K562 (cell line): ENCODE measurements around the gene FASN. TPM values are rescaled to one million over a fixed set of nuclear protein-coding genes. Genes with fewer than 3 reads are reported as not detected.

Experiments
- CBX8 ChIP-seq: fragments of 200-600 bp; sonication (generic); IDR thresholded peaks from 2 replicates; pipeline ENCODE4 v1.6.1; 2012; ENCODE audit warnings: borderline replicate concordance, mixed run types, low read depth, mild to moderate bottlenecking, moderate library complexity, mixed read lengths, low read length, control low read depth, inconsistent platforms; ENCODE audit not compliant: poor library complexity, severe bottlenecking; ENCODE audit errors: extremely low read depth
- CREB1 ChIP-seq, 2 experiments: sonication (generic) in 1 of 2; formaldehyde crosslinking in 1 of 2; IDR thresholded peaks; 2 replicates each; pipeline versions ENCODE4 v1.6.1 to v1.8.0; 2012 to 2022; ENCODE audit warnings: inconsistent platforms in 1 of 2, mild to moderate bottlenecking in 1 of 2, missing genetic modification reagents in 1 of 2, moderate library complexity in 1 of 2
- ELF1 ChIP-seq: fragments of 200-800 bp; sonication (Bioruptor generic); IDR thresholded peaks from 2 replicates; pipeline ENCODE4 v1.6.1; 2016; ENCODE audit warnings: missing genetic modification characterization, missing compliant biosample characterization
- FOXK1 ChIP-seq: sonication (generic); formaldehyde crosslinking; IDR thresholded peaks from 2 replicates; pipeline ENCODE4 v1.8.0; 2022; ENCODE audit warnings: missing genetic modification reagents, mild to moderate bottlenecking, borderline replicate concordance
- HMGN3 ChIP-seq: IDR thresholded peaks from 2 replicates; pipeline ENCODE4 v1.6.1; 2011; ENCODE audit warnings: borderline replicate concordance, low read depth, mild to moderate bottlenecking, mixed read lengths, low read length; ENCODE audit not compliant: insufficient read length; ENCODE audit errors: extremely low read depth
- MYC ChIP-seq, 2 experiments: fragments of 250-450 bp in 1 of 2; sonication (Bioruptor Pico) in 1 of 2; IDR thresholded peaks; 2 replicates each; pipeline versions ENCODE4 v1.5.1 to v1.6.1; 2012 to 2021; ENCODE audit warnings: low read depth in 2 of 2, borderline replicate concordance in 1 of 2, improper control_type of control experiment in 1 of 2, low read length in 1 of 2, mild to moderate bottlenecking in 1 of 2, moderate library complexity in 1 of 2
- NFATC3 ChIP-seq: fragments of 450-650 bp; IDR thresholded peaks from 2 replicates; pipeline ENCODE4 v1.6.1; 2017; ENCODE audit warnings: mild to moderate bottlenecking
- NR2C2 ChIP-seq, 2 experiments: fragments of 200-800 bp in 1 of 2; sonication (Bioruptor generic) in 1 of 2; sonication (generic) in 1 of 2; formaldehyde crosslinking in 1 of 2; IDR thresholded peaks; 2 replicates each; pipeline versions ENCODE4 v1.6.1 to v1.8.0; 2016 to 2022; ENCODE audit warnings: mild to moderate bottlenecking in 1 of 2, missing compliant biosample characterization in 1 of 2, missing genetic modification characterization in 1 of 2, missing genetic modification reagents in 1 of 2
- POLR2G ChIP-seq: fragments of 200-400 bp; formaldehyde crosslinking; IDR thresholded peaks from 2 replicates; pipeline ENCODE4 v1.6.1; 2017; ENCODE audit warnings: low read depth, mild to moderate bottlenecking, antibody characterized with exemption, low read length, moderate library complexity
- RBBP5 ChIP-seq: fragments of 200-600 bp; sonication (generic); IDR thresholded peaks from 2 replicates; pipeline ENCODE4 v1.6.1; 2012; ENCODE audit warnings: borderline replicate concordance, mild to moderate bottlenecking, low read length, control low read depth, inconsistent platforms; ENCODE audit not compliant: insufficient read depth, poor library complexity, severe bottlenecking
- SRSF7 ChIP-seq: fragments of 200-400 bp; formaldehyde crosslinking; optimal IDR thresholded peaks from 2 replicates; pipeline ENCODE3; 2017; ENCODE audit warnings: mild to moderate bottlenecking, low read depth, low read length
- ZNF12 ChIP-seq: sonication (generic); formaldehyde crosslinking; IDR thresholded peaks from 2 replicates; pipeline ENCODE4 v1.4.0; 2020; ENCODE audit warnings: mild to moderate bottlenecking, missing genetic modification reagents
- ZNF766 ChIP-seq: fragments of 200-800 bp; sonication (Bioruptor generic); conservative IDR thresholded peaks from 2 replicates; pipeline ENCODE4 v1.6.1; 2016; ENCODE audit warnings: missing genetic modification characterization, missing compliant biosample characterization
- polyA plus RNA-seq, 8 experiments: library from polyadenylated mRNA; depleted of rRNA in 4 of 8; stranded (reverse) in 5 of 8; unstranded in 3 of 8; fragments of >200 nt; fragmentation: Nextera tagmentation in 2 of 8; fragmentation: Illumina TruSeq in 1 of 8; extraction: Ambion mirVana in 2 of 8; extraction: Trizol in 1 of 8; gene quantifications; 2 replicates each; pipeline versions ENCODE4 v1.2.1 to v1.2.3, GENCODE V29; 2011 to 2014; ENCODE audit warnings: inconsistent platforms in 1 of 8, missing spikeins in 1 of 8
- total RNA-seq, 7 experiments: library from RNA; depleted of rRNA in 6 of 7; stranded (reverse); fragments of >200 nt in 6 of 7; fragmentation: Illumina TruSeq in 2 of 7; extraction: Trizol in 2 of 7; gene quantifications; 2 replicates each; pipeline versions ENCODE4 v1.2.1 to v1.2.3, GENCODE V29; 2011 to 2021; ENCODE audit warnings: low replicate concordance in 1 of 7
- TF ChIP-seq, protein P1 (sequence below), 2 experiments: IDR thresholded peaks; 2 replicates each; pipeline ENCODE4 v1.6.1; 2011; ENCODE audit warnings: borderline replicate concordance in 1 of 2, control low read depth in 1 of 2, low read depth in 1 of 2, low read length in 1 of 2, mild to moderate bottlenecking in 1 of 2, mixed read lengths in 1 of 2, moderate library complexity in 1 of 2; ENCODE audit not compliant: insufficient read depth in 1 of 2, insufficient read length in 1 of 2, poor library complexity in 1 of 2, severe bottlenecking in 1 of 2; ENCODE audit errors: extremely low read depth in 1 of 2
- TF ChIP-seq, protein P2 (sequence below): fragments of 450-650 bp; formaldehyde crosslinking; IDR thresholded peaks from 2 replicates; pipeline ENCODE4 v1.4.0; 2022; ENCODE audit warnings: missing genetic modification characterization
- TF ChIP-seq, protein P3 (sequence below): sonication (generic); formaldehyde crosslinking; IDR thresholded peaks from 2 replicates; pipeline ENCODE4 v1.8.0; 2022; ENCODE audit warnings: mild to moderate bottlenecking, missing genetic modification reagents

Gene FASN
- total and polyA plus RNA-seq, 9 of the 15 experiments (the other 6 are each of a cell fraction or from before 2014, with no cell fraction given): 0.15 to 663 (median 49.9) TPM

DNA sequence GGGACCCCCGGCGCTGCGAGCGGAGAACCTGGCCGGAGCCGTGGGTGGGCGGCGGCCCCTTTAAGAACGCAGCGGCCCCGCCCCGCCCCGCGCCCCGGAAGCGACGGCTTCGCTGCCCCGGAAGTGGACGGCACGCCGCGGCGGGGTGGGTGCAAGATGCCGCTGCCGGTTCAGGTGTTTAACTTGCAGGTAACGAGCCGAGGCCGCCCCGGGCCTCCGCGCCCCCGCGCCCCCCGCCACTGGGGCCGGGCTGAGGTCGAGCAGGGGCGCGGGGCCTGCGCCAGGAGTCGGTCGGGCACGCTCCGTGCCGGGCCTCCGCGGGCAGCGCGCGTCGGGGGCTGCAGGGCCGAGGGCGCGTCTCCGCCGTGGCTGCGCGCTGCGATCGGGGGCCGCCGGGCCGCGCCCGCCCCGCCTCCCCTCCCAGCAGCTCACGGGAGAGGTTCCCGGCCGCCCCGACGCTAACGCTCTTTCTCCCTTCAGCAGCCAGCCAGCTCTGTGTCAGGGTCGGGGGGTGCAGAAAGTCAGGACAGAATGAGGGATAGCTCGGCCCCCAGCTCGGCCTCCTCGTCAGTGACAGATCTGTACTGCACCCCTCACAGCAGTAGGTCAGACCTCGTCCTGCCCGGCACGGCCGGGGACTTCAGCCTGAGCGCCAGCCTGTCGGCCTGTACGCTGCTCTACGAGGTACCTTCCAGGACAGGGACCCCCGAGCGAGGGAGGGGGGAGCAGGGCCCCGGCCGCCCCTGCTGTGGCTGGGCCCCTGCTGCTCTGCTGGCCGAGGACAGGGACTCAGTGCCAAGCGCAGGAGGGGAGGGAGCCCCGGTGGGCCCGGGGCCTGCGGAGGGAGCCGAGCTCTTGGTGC lies 46.0 kb downstream of the FASN start, which contains the start of the genes GPS1 and RFNG (continued):
- TF ChIP-seq, protein P1, sequence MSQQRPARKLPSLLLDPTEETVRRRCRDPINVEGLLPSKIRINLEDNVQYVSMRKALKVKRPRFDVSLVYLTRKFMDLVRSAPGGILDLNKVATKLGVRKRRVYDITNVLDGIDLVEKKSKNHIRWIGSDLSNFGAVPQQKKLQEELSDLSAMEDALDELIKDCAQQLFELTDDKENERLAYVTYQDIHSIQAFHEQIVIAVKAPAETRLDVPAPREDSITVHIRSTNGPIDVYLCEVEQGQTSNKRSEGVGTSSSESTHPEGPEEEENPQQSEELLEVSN (IDR thresholded peaks at IDR 0.05; ENCODE audit: borderline replicate concordance in 1 of 2, extremely low read depth in 1 of 2, insufficient read depth in 1 of 2, insufficient read length in 1 of 2, low read depth in 1 of 2, low read length in 1 of 2, poor library complexity in 1 of 2, severe bottlenecking in 1 of 2): peak in 1 of 2 experiments; percentile 3
- TF ChIP-seq NFATC3: no peak
- TF ChIP-seq CREB1 (IDR thresholded peaks at IDR 0.05): peak; percentile 40; the same call in 1 of the 2 replicates
- TF ChIP-seq CREB1 (CRISPR knock-in tag; IDR thresholded peaks at IDR 0.05): no peak
- TF ChIP-seq, protein P2, sequence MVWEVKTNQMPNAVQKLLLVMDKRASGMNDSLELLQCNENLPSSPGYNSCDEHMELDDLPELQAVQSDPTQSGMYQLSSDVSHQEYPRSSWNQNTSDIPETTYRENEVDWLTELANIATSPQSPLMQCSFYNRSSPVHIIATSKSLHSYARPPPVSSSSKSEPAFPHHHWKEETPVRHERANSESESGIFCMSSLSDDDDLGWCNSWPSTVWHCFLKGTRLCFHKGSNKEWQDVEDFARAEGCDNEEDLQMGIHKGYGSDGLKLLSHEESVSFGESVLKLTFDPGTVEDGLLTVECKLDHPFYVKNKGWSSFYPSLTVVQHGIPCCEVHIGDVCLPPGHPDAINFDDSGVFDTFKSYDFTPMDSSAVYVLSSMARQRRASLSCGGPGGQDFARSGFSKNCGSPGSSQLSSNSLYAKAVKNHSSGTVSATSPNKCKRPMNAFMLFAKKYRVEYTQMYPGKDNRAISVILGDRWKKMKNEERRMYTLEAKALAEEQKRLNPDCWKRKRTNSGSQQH: no peak
- no peak for TF ChIP-seq CBX8
- peak; percentile 72 for TF ChIP-seq RBBP5
- peak; percentile 39; the same call in 1 of the 2 replicates for TF ChIP-seq MYC (IDR thresholded peaks at IDR 0.05; ENCODE audit: low read depth, low read length)
- TF ChIP-seq MYC (CRISPR knock-in tag; IDR thresholded peaks at IDR 0.05; ENCODE audit: borderline replicate concordance, low read depth): no peak
- peak; percentile 59 for TF ChIP-seq POLR2G
- TF ChIP-seq FOXK1: no peak
- no peak for TF ChIP-seq SRSF7
- TF ChIP-seq, protein P3, sequence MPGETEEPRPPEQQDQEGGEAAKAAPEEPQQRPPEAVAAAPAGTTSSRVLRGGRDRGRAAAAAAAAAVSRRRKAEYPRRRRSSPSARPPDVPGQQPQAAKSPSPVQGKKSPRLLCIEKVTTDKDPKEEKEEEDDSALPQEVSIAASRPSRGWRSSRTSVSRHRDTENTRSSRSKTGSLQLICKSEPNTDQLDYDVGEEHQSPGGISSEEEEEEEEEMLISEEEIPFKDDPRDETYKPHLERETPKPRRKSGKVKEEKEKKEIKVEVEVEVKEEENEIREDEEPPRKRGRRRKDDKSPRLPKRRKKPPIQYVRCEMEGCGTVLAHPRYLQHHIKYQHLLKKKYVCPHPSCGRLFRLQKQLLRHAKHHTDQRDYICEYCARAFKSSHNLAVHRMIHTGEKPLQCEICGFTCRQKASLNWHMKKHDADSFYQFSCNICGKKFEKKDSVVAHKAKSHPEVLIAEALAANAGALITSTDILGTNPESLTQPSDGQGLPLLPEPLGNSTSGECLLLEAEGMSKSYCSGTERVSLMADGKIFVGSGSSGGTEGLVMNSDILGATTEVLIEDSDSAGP (CRISPR knock-in tag): peak; percentile 95
- no peak for TF ChIP-seq ZNF12 (CRISPR knock-in tag)
- TF ChIP-seq NR2C2 (CRISPR knock-in tag; IDR thresholded peaks at IDR 0.05): peak; percentile 98
- peak; percentile 100 for TF ChIP-seq NR2C2 (tag; IDR thresholded peaks at IDR 0.05)
- TF ChIP-seq ELF1 (tag): peak; percentile 74
- TF ChIP-seq ZNF766: no peak
- TF ChIP-seq HMGN3: peak; percentile 8
